ENCODE measurements around the gene FNDC11. TPM values are rescaled to one million over a fixed set of nuclear protein-coding genes. Genes with fewer than 3 reads are reported as not detected.
"Not testable (repeated sequence)": the region's sequence is repeated elsewhere in the genome, so short reads cannot be mapped to it uniquely, and the experiment has no call there.

Gene FNDC11
- total RNA-seq, 1 donor: 0.84 TPM

GRCh38 chr20:63597651-63598478 lies 43.9 kb downstream of the FNDC11 start:
- Histone ChIP-seq H3K4me3 (ENCODE audit: low read length) (no peak overlapping the region), H3K9me3 (ENCODE audit: low read depth, low read length) (no peaks in the 10 kb centered on the region), H3K4me1 (ENCODE audit: insufficient read depth, low read length) (no peaks in the 10 kb centered on the region)

GRCh38 chr20:63598479-63599395 lies 44.8 kb downstream of the FNDC11 start:
- no peak overlapping the region for H3K4me3 ChIP-seq (ENCODE audit: low read length)
- H3K4me1 ChIP-seq (ENCODE audit: insufficient read depth, low read length): no peaks in the 10 kb centered on the region

More at GRCh38 chr20:63597651-63598478, 43.9 kb downstream of the FNDC11 start:
- H3K27me3 ChIP-seq (ENCODE audit: insufficient read depth, low read length): no peaks in the 10 kb centered on the region

GRCh38 chr20:63599396-63600050 lies 45.6 kb downstream of the FNDC11 start:
- Histone ChIP-seq H3K4me1 (ENCODE audit: insufficient read depth, low read length) (no peaks in the 10 kb centered on the region), H3K27me3 (ENCODE audit: insufficient read depth, low read length) (no peaks in the 10 kb centered on the region), H3K9me3 (ENCODE audit: low read depth, low read length) (no peaks in the 10 kb centered on the region), H3K4me3 (ENCODE audit: low read length) (no peak overlapping the region)

More at GRCh38 chr20:63598479-63599395, 44.8 kb downstream of the FNDC11 start:
- no peaks in the 10 kb centered on the region for H3K27me3 ChIP-seq (ENCODE audit: insufficient read depth, low read length)
- no peaks in the 10 kb centered on the region for H3K9me3 ChIP-seq (ENCODE audit: low read depth, low read length)

GRCh38 chr20:63601679-63602078 lies 47.7 kb downstream of the FNDC11 start:
- H3K9me3 ChIP-seq (ENCODE audit: low read depth, low read length); H3K4me3 ChIP-seq (ENCODE audit: low read length); H3K27me3 ChIP-seq (ENCODE audit: insufficient read depth, low read length); H3K4me1 ChIP-seq (ENCODE audit: insufficient read depth, low read length): not testable (repeated sequence)

GRCh38 chr20:63602321-63602720 lies 48.4 kb downstream of the FNDC11 start:
- Histone ChIP-seq H3K4me1 (ENCODE audit: insufficient read depth, low read length) (peaks cover 7% of the 10 kb centered on the region), H3K27me3 (ENCODE audit: insufficient read depth, low read length) (no peaks in the 10 kb centered on the region), H3K9me3 (ENCODE audit: low read depth, low read length) (no peaks in the 10 kb centered on the region), H3K4me3 (ENCODE audit: low read length) (no peak overlapping the region)

Other genes starting within 250 kb of the FNDC11 start
- gene CHRNA4, start 192.8 kb upstream of the FNDC11 start, total RNA-seq: not detected
- gene KCNQ2, start 81.5 kb upstream of the FNDC11 start, total RNA-seq: under 0.01 TPM
- gene EEF1A2, start 55.1 kb upstream of the FNDC11 start, total RNA-seq: 0.73 TPM
- 57.6 TPM for gene PPDPF, start 33.4 kb upstream of the FNDC11 start, total RNA-seq
- 0.52 TPM for gene PTK6, start 16.8 kb upstream of the FNDC11 start, total RNA-seq
- gene SRMS, start 6.4 kb upstream of the FNDC11 start, total RNA-seq: not detected
- 49.0 TPM for gene HELZ2, start 20.1 kb downstream of the FNDC11 start, total RNA-seq
- 27.1 TPM for gene GMEB2, start 72.9 kb downstream of the FNDC11 start, total RNA-seq
- 14.5 TPM for gene STMN3, start 99.3 kb downstream of the FNDC11 start, total RNA-seq
- gene RTEL1, start 104.2 kb downstream of the FNDC11 start, total RNA-seq: 5.7 TPM
- not detected for gene TNFRSF6B, start 142.5 kb downstream of the FNDC11 start, total RNA-seq
- gene ARFRP1, start 153.8 kb downstream of the FNDC11 start, total RNA-seq: 13.5 TPM
- 14.0 TPM for gene ZGPAT, start 153.9 kb downstream of the FNDC11 start, total RNA-seq
- 117 TPM for gene LIME1, start 182.5 kb downstream of the FNDC11 start, total RNA-seq
- gene SLC2A4RG, start 185.6 kb downstream of the FNDC11 start, total RNA-seq: 17.1 TPM

Data from mononuclear cell (primary cell).